Measurements from ENCODE around the gene KLK12.

The KLK12 gene

DNA sequence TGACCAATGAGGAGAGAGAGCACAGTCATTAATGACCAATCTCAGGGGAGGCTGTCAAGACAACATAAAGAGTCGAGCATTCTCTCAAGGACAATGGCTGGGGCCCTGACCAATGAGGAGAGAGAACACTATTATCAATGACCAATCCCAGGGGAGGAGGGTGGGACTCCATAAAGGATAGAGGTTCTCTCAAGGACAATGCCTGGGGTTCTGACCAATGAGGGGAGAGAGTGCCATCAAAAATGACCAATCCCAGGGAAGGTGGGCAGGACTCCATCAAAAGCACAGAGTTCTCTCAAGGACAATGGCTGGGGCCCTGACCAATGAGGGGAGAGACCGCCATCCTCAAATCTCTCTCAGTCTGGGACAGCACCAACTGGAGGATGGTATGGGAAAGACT lies 5.1 kb downstream of the KLK12 start:
- no peaks in the 10 kb centered on the region for H3K9me3 Mint-ChIP-seq
- H3K36me3 Mint-ChIP-seq (ENCODE audit: low read depth): no peaks in the 10 kb centered on the region
- no peak for DNase-seq
- no peaks in the 10 kb centered on the region for H3K4me1 Mint-ChIP-seq (ENCODE audit: low read depth)
- H3K27me3 Mint-ChIP-seq: peaks cover 57% of the 10 kb centered on the region
- no peak overlapping the region for H3K27ac Mint-ChIP-seq
- H3K4me3 Mint-ChIP-seq: no peak overlapping the region

DNA sequence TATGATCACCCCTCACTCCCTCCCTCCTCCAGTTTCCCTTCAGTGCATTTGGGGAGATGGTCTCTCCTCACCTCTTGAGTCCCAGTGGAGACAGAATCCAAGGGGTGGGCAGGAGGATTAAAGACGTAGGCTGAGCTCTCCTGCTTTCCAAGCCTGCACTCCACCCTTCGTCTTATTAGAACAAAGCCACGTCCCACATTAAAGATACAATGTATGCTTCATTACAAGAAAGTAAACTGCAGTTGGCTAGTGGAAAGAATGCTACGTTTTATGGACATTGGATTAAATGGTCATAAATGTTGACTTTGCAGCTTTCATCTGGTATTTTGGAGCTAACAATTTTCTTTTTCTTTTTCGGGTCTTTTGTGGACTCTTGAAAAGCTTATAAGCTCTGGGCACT lies 6.9 kb downstream of the KLK12 start:
- no peaks in the 10 kb centered on the region for H3K36me3 Mint-ChIP-seq (ENCODE audit: low read depth)
- H3K27ac Mint-ChIP-seq: no peak overlapping the region
- peaks cover 63% of the 10 kb centered on the region for H3K27me3 Mint-ChIP-seq
- no peak overlapping the region for H3K4me3 Mint-ChIP-seq
- H3K4me1 Mint-ChIP-seq (ENCODE audit: low read depth): no peaks in the 10 kb centered on the region
- no peak for DNase-seq
- H3K9me3 Mint-ChIP-seq: no peaks in the 10 kb centered on the region

GRCh38 chr19:51027126-51027806 lies 7.5 kb downstream of the KLK12 start:
- no peak overlapping the region for H3K27ac Mint-ChIP-seq
- H3K4me1 Mint-ChIP-seq (ENCODE audit: low read depth): no peaks in the 10 kb centered on the region
- H3K4me3 Mint-ChIP-seq: no peak overlapping the region
- H3K27me3 Mint-ChIP-seq: peaks cover 66% of the 10 kb centered on the region
- DNase-seq: no peak
- H3K36me3 Mint-ChIP-seq (ENCODE audit: low read depth): no peaks in the 10 kb centered on the region
- H3K9me3 Mint-ChIP-seq: no peaks in the 10 kb centered on the region

GRCh38 chr19:51026554-51026831 lies 8.3 kb downstream of the KLK12 start, which contains the start of gene KLK11:
Gene KLK11, minus strand, starts transcription at chr19:51026616. Its CDS starts 985 bp downstream, at chr19:51025631.
- Mint-ChIP-seq H3K4me1 (ENCODE audit: low read depth) (no peaks in the 10 kb centered on the region), H3K9me3 (no peaks in the 10 kb centered on the region), H3K27me3 (peaks cover 68% of the 10 kb centered on the region), H3K36me3 (ENCODE audit: low read depth) (no peaks in the 10 kb centered on the region), H3K27ac (no peak within 1 kb of the TSS), H3K4me3 (no peak within 1 kb of the TSS)
- no peak for DNase-seq

- H3K4me1 Mint-ChIP-seq (ENCODE audit: low read depth): no peaks in the 10 kb centered on the region
- DNase-seq: no peak
- H3K36me3 Mint-ChIP-seq (ENCODE audit: low read depth): no peaks in the 10 kb centered on the region
- no peaks in the 10 kb centered on the region for H3K9me3 Mint-ChIP-seq
- H3K27me3 Mint-ChIP-seq: peaks cover 68% of the 10 kb centered on the region
- no peak overlapping the region for H3K27ac Mint-ChIP-seq
- no peak overlapping the region for H3K4me3 Mint-ChIP-seq
These were observed 8.8 kb downstream of the KLK12 start for GRCh38 chr19:51025809-51026553.

- no peaks in the 10 kb centered on the region for H3K36me3 Mint-ChIP-seq (ENCODE audit: low read depth)
- H3K27me3 Mint-ChIP-seq: peaks cover 66% of the 10 kb centered on the region
- H3K27ac Mint-ChIP-seq: no peak overlapping the region
- DNase-seq: no peak
- no peaks in the 10 kb centered on the region for H3K9me3 Mint-ChIP-seq
- H3K4me1 Mint-ChIP-seq (ENCODE audit: low read depth): no peaks in the 10 kb centered on the region
- no peak overlapping the region for H3K4me3 Mint-ChIP-seq
These were observed 9.4 kb downstream of the KLK12 start for GRCh38 chr19:51025401-51025800.

GRCh38 chr19:51024924-51025323 lies 9.9 kb downstream of the KLK12 start:
- Mint-ChIP-seq H3K36me3 (ENCODE audit: low read depth) (no peaks in the 10 kb centered on the region), H3K27me3 (peaks cover 69% of the 10 kb centered on the region), H3K4me1 (ENCODE audit: low read depth) (peaks cover under 1% of the 10 kb centered on the region), H3K9me3 (no peaks in the 10 kb centered on the region), H3K27ac (no peak overlapping the region), H3K4me3 (no peak overlapping the region)
- DNase-seq: no peak

- DNase-seq: no peak
- Mint-ChIP-seq H3K36me3 (ENCODE audit: low read depth) (no peaks in the 10 kb centered on the region), H3K27ac (no peak overlapping the region), H3K4me1 (ENCODE audit: low read depth) (peaks cover 3% of the 10 kb centered on the region), H3K4me3 (no peak overlapping the region), H3K27me3 (peaks cover 72% of the 10 kb centered on the region), H3K9me3 (no peaks in the 10 kb centered on the region)
These were observed 10.9 kb downstream of the KLK12 start for GRCh38 chr19:51023946-51024345.

DNA sequence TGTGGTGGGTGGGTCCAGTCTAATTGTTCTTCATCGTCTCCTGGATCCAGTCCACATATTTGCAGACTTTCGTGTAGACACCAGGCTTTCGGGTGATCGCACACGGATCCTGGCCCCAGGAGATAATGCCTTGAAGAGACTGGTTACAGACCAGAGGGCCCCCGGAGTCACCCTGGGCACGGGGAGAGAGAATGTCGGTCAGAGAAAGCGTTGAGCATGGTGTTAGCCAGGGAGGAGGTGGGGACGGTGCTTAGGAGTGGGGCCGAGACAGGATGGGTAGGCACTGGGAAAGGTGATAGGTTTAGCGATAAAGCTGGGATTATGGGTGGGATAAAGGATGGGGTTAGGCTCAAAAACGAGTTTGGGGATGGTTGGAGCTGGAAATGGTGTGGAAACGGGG lies 12.3 kb downstream of the KLK12 start:
- Mint-ChIP-seq H3K27me3 (peaks cover 78% of the 10 kb centered on the region), H3K4me1 (ENCODE audit: low read depth) (peaks cover 11% of the 10 kb centered on the region), H3K36me3 (ENCODE audit: low read depth) (no peaks in the 10 kb centered on the region), H3K4me3 (no peak overlapping the region), H3K9me3 (no peaks in the 10 kb centered on the region), H3K27ac (no peak overlapping the region)
- DNase-seq: no peak

DNA sequence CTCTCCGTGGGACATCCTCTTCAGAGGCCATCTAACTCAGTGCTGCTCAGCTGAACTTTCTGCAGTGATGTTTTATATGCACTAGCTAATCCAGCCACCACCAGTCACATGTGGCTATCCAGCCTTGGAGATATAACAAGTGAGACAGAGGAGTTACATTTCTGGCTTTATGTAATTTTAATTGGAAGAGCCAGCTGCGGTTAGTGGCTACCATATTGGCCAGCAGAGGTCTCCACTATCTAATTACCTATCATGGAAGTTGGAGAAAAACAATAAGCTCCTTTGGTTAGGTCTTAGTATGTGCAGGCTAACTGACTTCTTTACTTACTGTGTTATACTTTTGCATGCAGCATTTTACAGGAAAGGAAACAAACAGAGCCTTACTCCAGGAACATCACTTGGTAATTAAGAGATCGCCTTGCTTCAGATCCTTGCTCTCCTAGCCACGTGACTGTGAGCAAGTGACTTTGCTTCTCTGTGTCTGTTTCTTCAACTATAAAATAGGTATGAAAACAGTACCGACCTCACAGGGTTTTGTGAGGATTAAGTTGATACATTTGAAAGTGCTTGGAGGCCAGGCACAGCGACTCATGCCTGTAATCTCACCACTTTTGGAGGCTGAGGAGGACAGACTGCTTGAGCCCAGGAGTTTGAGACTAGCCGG lies 13.7 kb downstream of the KLK12 start:
- no peaks in the 10 kb centered on the region for H3K36me3 Mint-ChIP-seq (ENCODE audit: low read depth)
- peaks cover 20% of the 10 kb centered on the region for H3K4me1 Mint-ChIP-seq (ENCODE audit: low read depth)
- no peak for DNase-seq
- no peak overlapping the region for H3K4me3 Mint-ChIP-seq
- H3K27me3 Mint-ChIP-seq: peaks cover 83% of the 10 kb centered on the region
- no peaks in the 10 kb centered on the region for H3K9me3 Mint-ChIP-seq
- H3K27ac Mint-ChIP-seq: no peak overlapping the region

- no peak within 1 kb of the TSS for H3K27ac Mint-ChIP-seq
These were observed 15.3 kb downstream of the KLK12 start, which contains the start of gene KLK10 for GRCh38 chr19:51019544-51019925. Gene KLK10, minus strand, starts transcription at chr19:51019709. Its CDS starts 579 bp downstream, at chr19:51019130.

GRCh38 chr19:51018745-51019543 lies 15.9 kb downstream of the KLK12 start:
- peaks cover 87% of the 10 kb centered on the region for H3K27me3 Mint-ChIP-seq
- H3K36me3 Mint-ChIP-seq (ENCODE audit: low read depth): no peaks in the 10 kb centered on the region
- no peak overlapping the region for H3K27ac Mint-ChIP-seq
- no peak for DNase-seq
- peaks cover 20% of the 10 kb centered on the region for H3K4me1 Mint-ChIP-seq (ENCODE audit: low read depth)
- H3K4me3 Mint-ChIP-seq: peak overlapping the region; percentile 41
- no peaks in the 10 kb centered on the region for H3K9me3 Mint-ChIP-seq

More at GRCh38 chr19:51019544-51019925, 15.3 kb downstream of the KLK12 start, which contains the start of gene KLK10:
- DNase-seq: no peak
- Mint-ChIP-seq H3K4me3 (peak within 1 kb of the TSS; percentile 41), H3K4me1 (ENCODE audit: low read depth) (peaks cover 20% of the 10 kb centered on the region), H3K9me3 (no peaks in the 10 kb centered on the region), H3K27me3 (peaks cover 85% of the 10 kb centered on the region), H3K36me3 (ENCODE audit: low read depth) (no peaks in the 10 kb centered on the region)

DNA sequence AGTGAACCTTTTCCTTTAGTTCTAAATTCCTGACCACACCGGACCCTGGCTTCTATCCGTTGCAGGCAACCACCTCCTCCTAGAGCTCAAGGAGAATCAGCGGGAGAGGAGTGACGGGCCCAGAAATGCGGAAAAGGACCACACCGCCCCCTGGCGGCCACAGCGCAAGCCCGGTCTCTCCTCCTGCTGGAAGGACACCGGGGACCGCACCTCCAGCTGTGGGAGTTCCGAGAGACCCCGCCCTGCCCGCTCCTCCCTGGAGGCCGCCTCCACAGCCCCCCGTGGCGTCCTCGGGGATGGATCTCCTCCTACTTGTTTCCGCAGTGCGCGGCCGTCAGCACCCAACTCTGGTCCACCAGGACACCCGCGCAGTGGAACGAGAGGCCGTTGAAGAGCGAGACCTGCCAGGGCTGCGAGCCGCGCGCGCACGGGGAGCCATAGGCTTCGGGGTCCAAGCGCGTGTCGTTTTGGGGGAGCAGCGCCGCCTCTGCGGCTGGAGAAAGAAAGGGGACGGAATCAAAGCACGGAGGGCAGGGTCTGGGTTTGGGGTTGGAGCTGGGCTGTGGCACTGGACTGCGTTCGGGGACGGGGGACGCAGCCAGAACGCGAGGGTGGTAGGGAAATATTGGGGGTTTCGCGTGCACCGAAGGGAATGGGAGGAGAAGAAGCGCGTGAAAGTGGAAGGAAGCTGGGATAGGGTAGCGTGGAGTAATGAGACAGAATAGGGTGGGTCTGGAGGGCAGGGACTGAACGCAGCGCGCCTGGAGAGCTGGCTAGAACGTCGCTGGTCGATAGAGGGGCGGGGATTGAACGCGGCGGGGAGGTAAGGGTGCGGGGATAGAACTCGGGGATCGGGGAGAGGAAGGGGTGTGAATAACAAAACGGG lies 17.8 kb downstream of the KLK12 start:
- peaks cover 20% of the 10 kb centered on the region for H3K4me1 Mint-ChIP-seq (ENCODE audit: low read depth)
- H3K36me3 Mint-ChIP-seq (ENCODE audit: low read depth): no peaks in the 10 kb centered on the region
- H3K27ac Mint-ChIP-seq: no peak overlapping the region
- peaks cover 84% of the 10 kb centered on the region for H3K27me3 Mint-ChIP-seq
- no peaks in the 10 kb centered on the region for H3K9me3 Mint-ChIP-seq
- peak overlapping the region; percentile 35 for H3K4me3 Mint-ChIP-seq
- DNase-seq: peak; percentile 72
